GM10248 (cell line): ENCODE data around the gene UBALD2.
"Not testable (repeated sequence)": the region's sequence is repeated elsewhere in the genome, so short reads cannot be mapped to it uniquely, and the experiment has no call there.

Experiments used
- CTCF ChIA-PET: fragments of 300-600 bp; sonication (Branson Sonifier 250); formaldehyde crosslinking; extraction: SDS; loops from one replicate; lab custom pipeline; 2021; ENCODE audit warnings: antibody characterized with exemption; lab: Yijun Ruan, JAX
- POLR2A ChIA-PET: fragments of 350-650 bp; sonication (Branson Sonifier 250); formaldehyde crosslinking; extraction: SDS; loops from one replicate; lab custom pipeline; 2020; ENCODE audit warnings: antibody characterized with exemption; lab: Yijun Ruan, JAX
- DNase-seq: peaks from one replicate; pipeline ENCODE4 v3.0.0; 2012; ENCODE audit errors: extremely low spot score
- CTCF ChIP-seq: IDR thresholded peaks from 2 replicates; pipeline ENCODE4 v1.5.1; 2012; ENCODE audit warnings: mild to moderate bottlenecking, low read depth; ENCODE audit errors: extremely low read depth, missing control alignments, control extremely low read depth

Gene UBALD2

GRCh38 chr17:76265624-76266243, 586 bp downstream of the UBALD2 start:
- CTCF ChIA-PET, result interaction anchor here (1.1 to 11.7 kb wide), 4 partner anchors 13 to 78 kb away, joined by 3 to 117 read pairs (median 31); no protein-coding TSS in a partner anchor
- no peak for DNase-seq
- no peak for TF ChIP-seq CTCF
- POLR2A ChIA-PET, result interaction anchor here (0.7 to 4.5 kb wide), 7 partner anchors 7 to 80 kb away, joined by 3 to 36 read pairs (median 4); no protein-coding TSS in a partner anchor

DNA sequence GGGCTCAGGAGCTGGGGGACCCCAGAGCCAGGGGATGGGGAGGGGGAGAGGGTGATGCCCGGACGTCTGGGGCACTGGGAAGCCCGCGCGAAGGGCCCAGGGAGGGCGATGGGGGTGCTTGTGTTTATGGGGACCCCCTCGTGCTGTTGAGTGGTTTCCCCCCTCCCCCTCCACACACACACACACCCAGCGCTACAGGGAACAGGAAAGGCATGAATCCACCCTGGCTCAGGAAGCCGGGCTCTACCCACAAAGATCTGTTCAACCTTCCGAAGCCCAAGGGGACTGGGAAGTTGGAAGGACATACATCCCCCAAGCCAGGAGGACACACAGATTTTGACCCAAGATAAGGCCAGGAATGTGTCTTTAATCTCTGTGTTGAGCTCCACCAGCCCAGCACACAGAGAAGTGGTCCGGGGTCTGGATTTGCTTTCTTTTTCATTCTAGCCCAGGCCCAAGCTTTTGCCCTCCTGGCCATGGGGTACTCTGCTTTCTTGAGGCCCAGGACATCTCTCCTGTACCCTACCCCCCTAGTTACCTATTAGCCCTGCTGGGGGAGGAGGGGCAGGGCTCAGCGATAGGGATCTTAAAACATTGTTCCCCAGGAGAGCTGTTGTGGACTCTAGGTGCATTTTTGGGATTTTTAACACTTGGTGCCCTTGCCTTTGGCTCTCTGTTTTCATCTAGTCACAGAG, 1.2 kb downstream of the UBALD2 start:
- no peak for TF ChIP-seq CTCF
- DNase-seq, result no peak
- ChIA-PET CTCF (interaction anchor here (0.9 to 5.9 kb wide), 3 partner anchors 13 to 85 kb away, joined by 3 to 39 read pairs (median 8); no protein-coding TSS in a partner anchor), POLR2A (interaction anchor here (0.6 to 3.5 kb wide), 4 partner anchors 10 to 483 kb away, joined by 3 to 24 read pairs (median 4); no protein-coding TSS in a partner anchor)

DNA sequence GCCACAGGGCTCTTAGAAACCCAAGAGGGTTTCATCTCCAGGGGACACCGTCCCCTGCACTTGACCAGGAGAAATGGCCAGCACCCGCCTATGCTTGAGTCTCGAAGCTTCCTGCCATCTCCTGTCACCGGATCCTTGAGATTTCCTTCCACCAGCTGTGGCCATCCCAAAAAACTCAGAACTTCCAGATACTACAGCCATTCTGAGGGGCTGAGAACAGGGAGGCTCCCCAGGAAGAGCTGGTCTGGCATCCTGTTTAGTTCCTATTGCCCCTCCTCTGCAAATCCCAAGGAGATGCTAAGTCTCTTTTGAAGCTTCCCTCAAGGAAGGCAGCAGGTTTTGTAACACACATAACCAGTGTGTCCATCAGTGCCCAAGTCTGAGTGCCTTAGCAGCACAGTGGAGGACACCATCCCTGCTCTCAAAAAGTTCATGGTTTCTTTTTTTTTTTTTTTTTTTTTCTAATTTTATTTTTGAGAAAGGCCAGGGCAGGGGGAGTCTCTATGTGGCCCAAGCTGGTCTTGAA, 2.0 kb downstream of the UBALD2 start:
- no peak for TF ChIP-seq CTCF
- CTCF ChIA-PET, result interaction anchor here (0.9 to 10.0 kb wide), 5 partner anchors 13 to 144 kb away, joined by 3 to 86 read pairs (median 8); no protein-coding TSS in a partner anchor
- no peak for DNase-seq
- POLR2A ChIA-PET, result interaction anchor here (0.6 to 3.5 kb wide), 6 partner anchors 9 to 482 kb away, joined by 3 to 24 read pairs (median 4); no protein-coding TSS in a partner anchor

- ChIA-PET CTCF (interaction anchor here (0.8 to 10.0 kb wide), 7 partner anchors 12 to 362 kb away, joined by 3 to 86 read pairs (median 4); no protein-coding TSS in a partner anchor), POLR2A (interaction anchor here (0.7 to 3.5 kb wide), 3 partner anchors 22 to 439 kb away, joined by 3 to 24 read pairs (median 12); no protein-coding TSS in a partner anchor)
- not testable (repeated sequence) for DNase-seq
Measured at GRCh38 chr17:76267581-76268001, 2.4 kb downstream of the UBALD2 start.

GRCh38 chr17:76268015-76268749, 3.0 kb downstream of the UBALD2 start:
- TF ChIP-seq CTCF, result no peak
- ChIA-PET CTCF (interaction anchor here (0.8 to 10.0 kb wide), 8 partner anchors 9 to 363 kb away, joined by 3 to 86 read pairs (median 4); no protein-coding TSS in a partner anchor), POLR2A (interaction anchor here (0.6 to 3.5 kb wide), 9 partner anchors 10 to 440 kb away, joined by 3 to 24 read pairs (median 4); partner anchors contain the start of genes RNF157 and SPHK1)
- DNase-seq, result peak; percentile 55

GRCh38 chr17:76268991-76269981, 4.1 kb downstream of the UBALD2 start:
- POLR2A ChIA-PET, result interaction anchor here (0.7 to 3.5 kb wide), 10 partner anchors 9 to 115 kb away, joined by 3 to 24 read pairs (median 4); partner anchors contain the start of gene SPHK1
- CTCF ChIA-PET, result interaction anchor here (1.0 to 10.0 kb wide), 5 partner anchors 10 to 364 kb away, joined by 3 to 86 read pairs (median 3); no protein-coding TSS in a partner anchor
- no peak for DNase-seq
- TF ChIP-seq CTCF, result no peak
